Neural cell (in vitro differentiated cells): Measurements from ENCODE around the gene TSPAN14. TPM values are rescaled to one million over a fixed set of nuclear protein-coding genes. Genes with fewer than 3 reads are reported as not detected.

ENCODE experiments used
- H2AFZ ChIP-seq: fragments of 200-600, 300-800 bp; sonication (generic), shearing (Covaris generic); 2 replicates; pipeline ENCODE4 v1.6.0; 2014; ENCODE audit warnings: low read depth, mild to moderate bottlenecking, antibody characterized with exemption, low read length, moderate library complexity
- H3F3A ChIP-seq: fragments of 200-600 bp; shearing (Covaris generic); 2 replicates; pipeline ENCODE4 v1.6.1; 2016; ENCODE audit warnings: mild to moderate bottlenecking, moderate library complexity, mixed read lengths, antibody characterized with exemption, low read length; ENCODE audit not compliant: insufficient read depth, poor library complexity, severe bottlenecking
- H3K27ac ChIP-seq: fragments of 200-600, 300-800 bp; sonication (generic), shearing (Covaris generic); 2 replicates; pipeline ENCODE4 v1.5.1; 2014; ENCODE audit warnings: mild to moderate bottlenecking, low read length, moderate library complexity
- H3K27me3 ChIP-seq: fragments of 300-800, 200-600 bp; sonication (generic), shearing (Covaris generic); 2 replicates; pipeline ENCODE4 v1.6.0; 2014; ENCODE audit warnings: mild to moderate bottlenecking, low read depth, low read length, moderate library complexity; ENCODE audit not compliant: insufficient read depth
- H3K36me3 ChIP-seq: fragments of 300-800, 200-600 bp; sonication (generic), shearing (Covaris generic); 2 replicates; pipeline ENCODE4 v1.5.1; 2014; ENCODE audit warnings: mild to moderate bottlenecking, antibody characterized with exemption, low read length, moderate library complexity; ENCODE audit not compliant: insufficient read depth
- H3K4me2 ChIP-seq: fragments of 300-800, 200-600 bp; sonication (generic), shearing (Covaris generic); 2 replicates; pipeline ENCODE4 v1.6.0; 2014; ENCODE audit warnings: mild to moderate bottlenecking, low read length
- H3K4me3 ChIP-seq: fragments of 300-800, 200-600 bp; sonication (generic), shearing (Covaris generic); 2 replicates; pipeline ENCODE4 v1.5.1; 2014; ENCODE audit warnings: mild to moderate bottlenecking, low read length, moderate library complexity
- H3K79me2 ChIP-seq: fragments of 200-600 bp; shearing (Covaris generic); replicated peaks from 2 replicates; pipeline ENCODE4 v1.6.0; 2014; ENCODE audit warnings: mild to moderate bottlenecking, low read length, moderate library complexity; ENCODE audit not compliant: insufficient read depth
- H3K9ac ChIP-seq: fragments of 300-800, 200-600 bp; sonication (generic), shearing (Covaris generic); 2 replicates; pipeline ENCODE4 v1.6.1; 2016; ENCODE audit warnings: mild to moderate bottlenecking, low read length, mixed read lengths
- H3K9me2 ChIP-seq: fragments of 200-600 bp; shearing (Covaris generic); 2 replicates; pipeline ENCODE4 v1.6.1; 2016; ENCODE audit warnings: mild to moderate bottlenecking, low read length, mixed read lengths; ENCODE audit not compliant: insufficient read depth
- H3K9me3 ChIP-seq: fragments of 200-600, 300-800 bp; sonication (generic), shearing (Covaris generic); 2 replicates; pipeline ENCODE4 v1.6.1; 2016; ENCODE audit warnings: mild to moderate bottlenecking, mixed run types, low read length, moderate library complexity, mixed read lengths
- H4K20me1 ChIP-seq: fragments of 200-600 bp; shearing (Covaris generic); 2 replicates; pipeline ENCODE4 v1.6.1; 2016; ENCODE audit warnings: mild to moderate bottlenecking, mixed run types; ENCODE audit not compliant: insufficient read depth
- EP300 ChIP-seq: fragments of 450-650 bp; conservative IDR thresholded peaks from 2 replicates; pipeline ENCODE4 v1.6.1; 2014; ENCODE audit warnings: antibody characterized with exemption, mild to moderate bottlenecking, moderate library complexity; ENCODE audit not compliant: poor library complexity, severe bottlenecking
- EZH2 ChIP-seq: fragments of 200-600, 300-800 bp; shearing (Covaris generic), sonication (generic); IDR thresholded peaks from 2 replicates; pipeline ENCODE4 v1.6.1; 2014; ENCODE audit warnings: antibody characterized with exemption, low read length, borderline replicate concordance, mild to moderate bottlenecking; ENCODE audit not compliant: insufficient read depth, poor library complexity, severe bottlenecking
- MXI1 ChIP-seq: fragments of 450-650 bp; conservative IDR thresholded peaks from 2 replicates; pipeline ENCODE4 v1.6.1; 2014; ENCODE audit warnings: antibody characterized with exemption, mild to moderate bottlenecking; ENCODE audit not compliant: poor library complexity, severe bottlenecking
- POLR2AphosphoS5 ChIP-seq: IDR thresholded peaks from 2 replicates; pipeline ENCODE4 v1.6.1; 2012
- RAD21 ChIP-seq: fragments of 450-650 bp; conservative IDR thresholded peaks from 2 replicates; pipeline ENCODE4 v1.6.1; 2014; ENCODE audit warnings: antibody characterized with exemption, mild to moderate bottlenecking, moderate library complexity
- REST ChIP-seq: IDR thresholded peaks from 2 replicates; pipeline ENCODE4 v1.6.1; 2012; ENCODE audit warnings: borderline replicate concordance
- SMC3 ChIP-seq: fragments of 450-650 bp; conservative IDR thresholded peaks from 2 replicates; pipeline ENCODE4 v1.6.1; 2014; ENCODE audit warnings: antibody characterized with exemption, mild to moderate bottlenecking, moderate library complexity; ENCODE audit not compliant: poor library complexity
- TAF1 ChIP-seq: IDR thresholded peaks from 2 replicates; pipeline ENCODE4 v1.6.1; 2012; ENCODE audit warnings: low read depth
- polyA plus RNA-seq: library from polyadenylated mRNA; depleted of rRNA; stranded (reverse); fragments of >200 nt; gene quantifications from 2 replicates; pipeline ENCODE4 v1.2.3, GENCODE V29; 2014
- TF ChIP-seq, protein P1 (sequence below): fragments of 450-650 bp; IDR thresholded peaks from 2 replicates; pipeline ENCODE4 v1.5.1; 2014; ENCODE audit warnings: antibody characterized with exemption, mild to moderate bottlenecking, moderate library complexity; ENCODE audit not compliant: poor library complexity, severe bottlenecking

TSPAN14 gene
- polyA plus RNA-seq, 1 donor from 2014 or later, result 26.3 TPM

DNA sequence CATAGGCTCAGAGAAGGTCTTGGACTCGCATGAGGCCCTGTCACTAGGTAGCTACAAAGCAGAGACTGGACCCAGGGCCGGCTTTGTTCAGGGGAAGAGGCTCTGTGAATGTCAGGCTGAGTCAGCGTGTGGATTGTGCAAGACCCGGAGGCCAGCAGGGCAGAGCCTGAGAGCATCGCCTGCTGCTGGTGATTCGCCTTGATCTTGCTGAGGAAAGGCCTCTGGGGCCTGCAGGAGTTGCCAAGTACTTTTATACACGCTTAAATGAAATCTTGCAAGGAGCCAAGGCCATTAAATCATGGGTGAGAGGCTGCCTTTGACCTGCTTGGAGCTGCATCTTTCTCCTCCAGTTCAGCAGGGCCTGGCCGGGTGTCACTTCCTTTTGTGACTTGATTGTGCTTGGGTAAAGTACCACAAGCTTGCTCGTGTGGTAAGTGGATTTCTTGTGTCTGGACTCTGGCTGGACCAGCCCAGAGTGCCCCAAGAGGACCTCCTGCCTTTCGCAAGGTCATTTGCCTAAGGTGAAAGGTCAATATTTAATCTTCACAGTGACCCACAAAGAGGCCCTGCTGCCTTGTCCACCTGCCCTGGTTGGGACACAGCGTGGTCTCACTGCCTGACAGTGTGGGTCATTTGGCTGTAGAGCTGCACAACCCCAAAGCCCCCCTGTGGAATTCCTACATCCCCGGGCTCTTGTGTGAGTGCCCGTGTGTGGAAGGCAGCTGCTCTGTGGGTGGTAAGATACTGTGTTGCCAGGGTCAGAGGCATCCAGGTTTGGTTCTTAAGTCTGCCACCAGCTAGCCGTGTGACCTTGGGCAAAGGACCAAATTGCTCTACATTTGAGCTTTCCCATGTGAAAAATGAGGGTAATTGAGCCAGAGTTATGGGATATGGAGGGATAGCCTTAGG lies 45.0 kb downstream of the TSPAN14 start:
- no peaks in the 10 kb centered on the region for H3K36me3 ChIP-seq
- no peaks in the 10 kb centered on the region for H3K9me3 ChIP-seq
- no peaks in the 10 kb centered on the region for H3K27me3 ChIP-seq
- no peak overlapping the region for H3K4me2 ChIP-seq
- no peak overlapping the region for H3K9ac ChIP-seq
- no peak overlapping the region for H3K4me3 ChIP-seq
- no peaks in the 10 kb centered on the region for H3K9me2 ChIP-seq
- no peak for TF ChIP-seq EZH2
- no peak for TF ChIP-seq EP300
- TF ChIP-seq SMC3, result no peak
- TF ChIP-seq RAD21, result no peak
- no peak for TF ChIP-seq REST
- TF ChIP-seq, protein P1, sequence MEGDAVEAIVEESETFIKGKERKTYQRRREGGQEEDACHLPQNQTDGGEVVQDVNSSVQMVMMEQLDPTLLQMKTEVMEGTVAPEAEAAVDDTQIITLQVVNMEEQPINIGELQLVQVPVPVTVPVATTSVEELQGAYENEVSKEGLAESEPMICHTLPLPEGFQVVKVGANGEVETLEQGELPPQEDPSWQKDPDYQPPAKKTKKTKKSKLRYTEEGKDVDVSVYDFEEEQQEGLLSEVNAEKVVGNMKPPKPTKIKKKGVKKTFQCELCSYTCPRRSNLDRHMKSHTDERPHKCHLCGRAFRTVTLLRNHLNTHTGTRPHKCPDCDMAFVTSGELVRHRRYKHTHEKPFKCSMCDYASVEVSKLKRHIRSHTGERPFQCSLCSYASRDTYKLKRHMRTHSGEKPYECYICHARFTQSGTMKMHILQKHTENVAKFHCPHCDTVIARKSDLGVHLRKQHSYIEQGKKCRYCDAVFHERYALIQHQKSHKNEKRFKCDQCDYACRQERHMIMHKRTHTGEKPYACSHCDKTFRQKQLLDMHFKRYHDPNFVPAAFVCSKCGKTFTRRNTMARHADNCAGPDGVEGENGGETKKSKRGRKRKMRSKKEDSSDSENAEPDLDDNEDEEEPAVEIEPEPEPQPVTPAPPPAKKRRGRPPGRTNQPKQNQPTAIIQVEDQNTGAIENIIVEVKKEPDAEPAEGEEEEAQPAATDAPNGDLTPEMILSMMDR, result no peak
- no peak for TF ChIP-seq POLR2AphosphoS5
- TF ChIP-seq TAF1, result no peak
- no peak for TF ChIP-seq MXI1
- no peak overlapping the region for H3K27ac ChIP-seq
- H3K79me2 ChIP-seq, result peaks cover 52% of the 10 kb centered on the region
- no peaks in the 10 kb centered on the region for H4K20me1 ChIP-seq
- H3F3A ChIP-seq, result no peaks in the 10 kb centered on the region
- H2AFZ ChIP-seq, result no peak overlapping the region

DNA sequence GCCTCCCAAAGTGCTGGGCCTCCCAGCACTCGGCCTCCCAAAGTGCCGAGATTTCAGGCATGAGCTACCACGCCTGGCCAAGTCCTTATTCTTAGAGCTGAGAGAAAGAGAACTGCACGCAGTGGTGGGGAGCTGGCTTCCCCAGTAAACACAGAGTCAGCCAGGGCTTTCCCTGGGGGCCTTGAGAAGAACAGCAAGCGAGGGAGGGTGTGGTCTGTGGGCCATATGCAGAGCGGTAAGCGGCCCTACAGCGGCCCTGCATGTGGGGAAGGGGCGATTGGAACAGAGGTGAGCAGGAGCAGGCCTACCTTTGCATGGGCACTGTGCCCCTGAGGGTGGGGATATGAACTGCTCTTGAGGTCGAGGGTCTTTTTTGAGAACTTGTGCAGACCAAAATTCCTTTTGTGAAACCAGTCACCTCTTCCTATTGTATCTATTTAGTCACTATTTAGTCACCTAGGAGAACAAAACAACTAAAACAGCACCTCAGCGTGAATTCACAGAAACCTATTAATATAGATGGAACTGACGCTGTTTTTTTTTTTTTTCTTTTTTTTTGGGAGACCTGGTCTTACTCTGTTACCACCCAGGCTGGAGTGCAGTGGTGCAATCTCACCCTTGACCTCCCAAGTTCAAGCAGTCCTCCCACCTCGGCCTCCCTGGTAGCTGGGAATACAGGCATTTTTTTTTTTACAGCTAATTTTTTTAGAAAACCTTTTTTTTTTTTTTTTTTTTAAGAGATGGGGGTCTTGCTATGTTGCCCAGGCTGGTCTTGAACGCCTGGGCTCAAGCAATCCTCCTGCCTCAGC lies 46.7 kb downstream of the TSPAN14 start:
- TF ChIP-seq REST (no peak), POLR2AphosphoS5 (no peak), TAF1 (no peak), SMC3 (no peak), MXI1 (no peak), RAD21 (no peak)
- Histone ChIP-seq H3F3A (no peaks in the 10 kb centered on the region), H3K4me3 (no peak overlapping the region), H3K9me2 (no peaks in the 10 kb centered on the region), H3K9ac (no peak overlapping the region), H3K27ac (no peak overlapping the region), H3K4me2 (no peak overlapping the region), H3K27me3 (no peaks in the 10 kb centered on the region), H2AFZ (no peak overlapping the region), H3K36me3 (no peaks in the 10 kb centered on the region), H3K9me3 (no peaks in the 10 kb centered on the region), H3K79me2 (peaks cover 42% of the 10 kb centered on the region), H4K20me1 (no peaks in the 10 kb centered on the region)
